OCI-LY1 (cell line): Measurements from ENCODE around the gene S100A4.
"Not testable (repeated sequence)": the region's sequence is repeated elsewhere in the genome, so short reads cannot be mapped to it uniquely, and the experiment has no call there.

ENCODE experiments used
- EZH2 ChIP-seq: fragments of 200-600 bp; sonication (generic), shearing (Covaris generic); IDR thresholded peaks from 2 replicates; pipeline ENCODE4 v1.8.0; 2017; ENCODE audit warnings: borderline replicate concordance, mixed run types, mild to moderate bottlenecking, antibody characterized with exemption, low read length, moderate library complexity, mixed read lengths
- TF ChIP-seq, protein P1 (sequence below): fragments of 200-600 bp; sonication (generic), shearing (Covaris generic); IDR thresholded peaks from 2 replicates; pipeline ENCODE4 v1.5.1; 2017; ENCODE audit warnings: mild to moderate bottlenecking, antibody characterized with exemption, low read length, moderate library complexity, mixed read lengths

DNA sequence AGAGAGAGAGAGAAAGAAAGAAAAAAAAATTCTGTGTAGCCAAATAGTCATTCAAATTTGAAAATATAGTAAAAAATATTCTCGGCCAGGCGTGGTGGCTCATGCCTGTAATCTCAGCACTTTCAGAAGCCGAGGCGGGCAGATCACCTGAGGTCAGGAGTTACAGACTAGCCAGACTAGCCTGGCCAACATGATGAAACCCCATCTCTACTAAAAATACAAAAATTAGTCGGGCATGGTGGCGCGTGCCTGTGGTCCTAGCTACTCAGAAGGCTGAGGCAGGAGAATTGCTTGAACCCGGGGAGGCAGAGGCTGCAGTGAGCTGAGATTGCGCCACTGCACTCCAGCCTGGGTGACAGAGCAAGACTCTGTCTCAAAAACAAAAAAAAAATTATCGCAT lies 42.4 kb upstream of the S100A4 start:
- TF ChIP-seq, protein P1, sequence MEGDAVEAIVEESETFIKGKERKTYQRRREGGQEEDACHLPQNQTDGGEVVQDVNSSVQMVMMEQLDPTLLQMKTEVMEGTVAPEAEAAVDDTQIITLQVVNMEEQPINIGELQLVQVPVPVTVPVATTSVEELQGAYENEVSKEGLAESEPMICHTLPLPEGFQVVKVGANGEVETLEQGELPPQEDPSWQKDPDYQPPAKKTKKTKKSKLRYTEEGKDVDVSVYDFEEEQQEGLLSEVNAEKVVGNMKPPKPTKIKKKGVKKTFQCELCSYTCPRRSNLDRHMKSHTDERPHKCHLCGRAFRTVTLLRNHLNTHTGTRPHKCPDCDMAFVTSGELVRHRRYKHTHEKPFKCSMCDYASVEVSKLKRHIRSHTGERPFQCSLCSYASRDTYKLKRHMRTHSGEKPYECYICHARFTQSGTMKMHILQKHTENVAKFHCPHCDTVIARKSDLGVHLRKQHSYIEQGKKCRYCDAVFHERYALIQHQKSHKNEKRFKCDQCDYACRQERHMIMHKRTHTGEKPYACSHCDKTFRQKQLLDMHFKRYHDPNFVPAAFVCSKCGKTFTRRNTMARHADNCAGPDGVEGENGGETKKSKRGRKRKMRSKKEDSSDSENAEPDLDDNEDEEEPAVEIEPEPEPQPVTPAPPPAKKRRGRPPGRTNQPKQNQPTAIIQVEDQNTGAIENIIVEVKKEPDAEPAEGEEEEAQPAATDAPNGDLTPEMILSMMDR, result not testable (repeated sequence)
- not testable (repeated sequence) for TF ChIP-seq EZH2
